Stimulated activated memory B cell treated with anti-CD40 and anti-IgM and Interleukin-4, amounts not matched to agents 10 μg/mL and 1 μg/mL and 100 μg/mL, for 72 hours (primary cell): ENCODE data around the gene SMCO2.
A peak's percentile ranks its signal among the peaks of the same experiment; 100 is the strongest.

ENCODE experiments used
- ATAC-seq: fragments of 150-1000 bp; cut with Tn5 transposase; 2 replicates; pipeline ENCODE4 v1.10.0; 2021
- H3K27ac Mint-ChIP-seq: one replicate; pipeline ENCODE4 v1.8.0; 2022; ENCODE audit warnings: mild to moderate bottlenecking, mixed read lengths
- H3K27me3 Mint-ChIP-seq: one replicate; pipeline ENCODE4 v1.8.0; 2022; ENCODE audit warnings: mixed read lengths
- H3K36me3 Mint-ChIP-seq: one replicate; pipeline ENCODE4 v1.8.0; 2022; ENCODE audit warnings: mixed read lengths
- H3K4me1 Mint-ChIP-seq: one replicate; pipeline ENCODE4 v1.8.0; 2022; ENCODE audit warnings: mixed read lengths
- H3K4me3 Mint-ChIP-seq: one replicate; pipeline ENCODE4 v1.8.0; 2022; ENCODE audit warnings: mild to moderate bottlenecking, moderate library complexity, mixed read lengths
- H3K9me3 Mint-ChIP-seq: one replicate; pipeline ENCODE4 v1.8.0; 2022; ENCODE audit warnings: mixed read lengths

SMCO2 gene

GRCh38 chr12:27523305-27523641, 76.7 kb downstream of the SMCO2 start:
- peak overlapping the region; percentile 88 for H3K27ac Mint-ChIP-seq
- ATAC-seq = peak; percentile 24
- H3K36me3 Mint-ChIP-seq = no peaks in the 10 kb centered on the region
- H3K4me1 Mint-ChIP-seq = peaks cover 21% of the 10 kb centered on the region
- H3K27me3 Mint-ChIP-seq = peaks cover 28% of the 10 kb centered on the region
- peak overlapping the region; percentile 89 for H3K4me3 Mint-ChIP-seq
- no peaks in the 10 kb centered on the region for H3K9me3 Mint-ChIP-seq

- Mint-ChIP-seq H3K27me3 (peaks cover 26% of the 10 kb centered on the region), H3K9me3 (no peaks in the 10 kb centered on the region), H3K27ac (peak within 1 kb of the TSS; percentile 88), H3K4me3 (peak within 1 kb of the TSS; percentile 89), H3K36me3 (no peaks in the 10 kb centered on the region), H3K4me1 (peaks cover 21% of the 10 kb centered on the region)
- ATAC-seq = peak; percentile 96
Observed at GRCh38 chr12:27523642-27524493, 77.3 kb downstream of the SMCO2 start, which contains the start of gene PPFIBP1. Gene PPFIBP1, plus strand, starts transcription at chr12:27524206. Its CDS starts 109,191 bp downstream, at chr12:27633397.

DNA sequence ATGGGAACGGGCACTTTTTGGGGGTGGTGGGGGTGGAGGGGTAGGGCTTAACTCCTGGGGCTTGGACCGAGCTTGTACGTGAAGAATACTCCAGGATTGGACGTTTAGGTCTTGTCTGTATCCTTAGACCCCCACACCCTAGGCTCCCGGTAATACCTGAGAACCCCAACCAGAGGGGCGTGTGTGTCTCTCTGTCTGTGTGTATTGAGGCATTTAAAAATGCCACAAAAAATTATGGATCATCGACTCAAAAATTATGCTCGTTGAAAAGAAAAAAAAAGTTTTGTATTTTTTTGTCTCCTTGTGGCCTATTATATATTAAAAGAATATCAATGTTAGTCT, 77.9 kb downstream of the SMCO2 start:
- peak overlapping the region; percentile 88 for H3K27ac Mint-ChIP-seq

GRCh38 chr12:27524839-27525753, 78.6 kb downstream of the SMCO2 start:
- H3K36me3 Mint-ChIP-seq = no peaks in the 10 kb centered on the region
- H3K9me3 Mint-ChIP-seq = no peaks in the 10 kb centered on the region
- peaks cover 21% of the 10 kb centered on the region for H3K4me1 Mint-ChIP-seq
- peak overlapping the region; percentile 89 for H3K4me3 Mint-ChIP-seq
- no peak overlapping the region for H3K27ac Mint-ChIP-seq
- no peak for ATAC-seq
- peaks cover 15% of the 10 kb centered on the region for H3K27me3 Mint-ChIP-seq

More for the DNA sequence above, 77.9 kb downstream of the SMCO2 start:
- Mint-ChIP-seq H3K4me3 (peak overlapping the region; percentile 89), H3K9me3 (no peaks in the 10 kb centered on the region), H3K4me1 (peaks cover 21% of the 10 kb centered on the region), H3K36me3 (no peaks in the 10 kb centered on the region), H3K27me3 (peaks cover 21% of the 10 kb centered on the region)
- ATAC-seq = no peak

DNA sequence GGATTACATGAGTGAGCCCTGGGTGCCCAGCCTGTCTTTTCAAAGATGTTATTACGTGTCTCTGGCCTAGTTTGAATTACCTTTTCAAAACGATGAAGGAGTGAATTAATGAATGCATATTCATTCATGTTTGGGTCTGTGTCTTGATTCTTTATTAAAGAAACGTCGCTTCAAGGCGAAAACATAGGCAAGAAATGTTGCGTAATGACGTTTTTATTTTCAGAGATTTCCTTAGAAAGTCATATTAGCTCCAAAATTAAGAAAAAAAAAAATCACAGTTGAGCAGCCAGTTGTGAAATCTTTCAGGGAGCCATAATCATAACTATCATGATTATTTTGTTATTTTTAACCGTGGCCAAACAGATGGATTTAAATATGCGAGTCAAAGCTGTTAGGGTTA, 81.0 kb downstream of the SMCO2 start:
- Mint-ChIP-seq H3K36me3 (no peaks in the 10 kb centered on the region), H3K27ac (no peak overlapping the region), H3K9me3 (no peaks in the 10 kb centered on the region), H3K4me1 (peaks cover 21% of the 10 kb centered on the region), H3K4me3 (no peak overlapping the region), H3K27me3 (no peaks in the 10 kb centered on the region)
- no peak for ATAC-seq

- H3K27me3 Mint-ChIP-seq = no peaks in the 10 kb centered on the region
- no peak for ATAC-seq
- H3K4me3 Mint-ChIP-seq = no peak overlapping the region
- no peaks in the 10 kb centered on the region for H3K36me3 Mint-ChIP-seq
- H3K4me1 Mint-ChIP-seq = peaks cover 21% of the 10 kb centered on the region
- H3K9me3 Mint-ChIP-seq = no peaks in the 10 kb centered on the region
- H3K27ac Mint-ChIP-seq = no peak overlapping the region
Observed at GRCh38 chr12:27528788-27529187, 82.3 kb downstream of the SMCO2 start.

DNA sequence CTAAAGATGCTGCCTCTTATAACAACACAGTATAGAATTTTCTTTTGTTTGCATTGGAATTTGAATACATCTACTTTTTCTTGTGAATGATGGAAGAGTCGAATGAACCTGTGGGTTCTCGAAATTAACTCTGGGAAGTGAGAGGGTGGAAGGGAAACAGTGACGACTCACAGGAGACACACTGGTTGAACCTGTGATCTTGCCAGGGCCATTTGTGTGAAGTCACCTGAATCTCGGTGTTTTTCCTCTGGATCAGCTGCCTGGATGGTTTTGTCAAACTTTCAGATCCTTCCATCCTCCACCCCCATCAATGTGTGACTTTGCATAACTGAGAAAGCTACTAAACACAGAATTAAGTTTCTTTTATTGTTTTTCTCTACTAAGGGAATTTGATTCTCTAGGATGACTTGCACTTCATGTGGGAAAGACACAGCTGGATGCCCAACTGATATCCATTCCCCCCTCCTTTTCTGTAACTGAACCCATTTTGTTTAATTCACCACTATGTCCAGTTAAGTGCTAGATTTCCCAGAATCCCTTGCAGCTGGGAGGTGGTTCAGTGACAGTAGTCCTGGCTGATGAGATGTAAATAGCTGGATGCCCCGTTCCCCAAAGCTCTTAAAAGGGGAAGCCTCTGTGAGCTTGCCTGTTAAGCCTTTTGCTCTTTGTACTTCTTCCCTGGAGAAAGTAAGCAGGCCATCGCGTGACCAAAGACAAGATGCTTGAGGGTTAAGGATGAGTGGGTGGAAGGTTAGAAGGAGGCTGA, 83.8 kb downstream of the SMCO2 start:
- Mint-ChIP-seq H3K27me3 (no peaks in the 10 kb centered on the region), H3K4me3 (no peak overlapping the region), H3K4me1 (peaks cover 26% of the 10 kb centered on the region), H3K27ac (no peak overlapping the region), H3K9me3 (no peaks in the 10 kb centered on the region), H3K36me3 (no peaks in the 10 kb centered on the region)
- ATAC-seq = no peak

DNA sequence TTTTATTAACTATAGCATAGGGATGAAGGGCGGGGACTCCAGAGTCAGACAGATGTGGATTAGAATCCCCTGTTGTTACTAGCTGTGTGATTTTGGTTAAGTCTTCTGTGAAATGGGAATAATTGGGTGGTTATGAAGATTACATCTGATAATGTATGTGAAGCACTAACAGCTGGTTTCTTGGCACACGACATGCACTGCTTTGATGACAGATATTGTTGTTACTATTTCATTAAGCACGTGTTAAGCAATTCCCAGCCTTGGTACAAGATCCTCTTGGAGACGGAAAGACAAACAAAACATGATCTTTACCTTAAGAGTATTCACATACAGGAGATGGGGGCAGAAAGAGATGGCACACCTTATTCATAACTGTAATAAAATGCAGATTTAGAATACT, 85.4 kb downstream of the SMCO2 start:
- Mint-ChIP-seq H3K27ac (no peak overlapping the region), H3K4me1 (peaks cover 30% of the 10 kb centered on the region), H3K36me3 (no peaks in the 10 kb centered on the region), H3K9me3 (peaks cover 2% of the 10 kb centered on the region), H3K27me3 (no peaks in the 10 kb centered on the region), H3K4me3 (no peak overlapping the region)
- no peak for ATAC-seq

GRCh38 chr12:27534060-27534764, 87.7 kb downstream of the SMCO2 start:
- peaks cover 46% of the 10 kb centered on the region for H3K4me1 Mint-ChIP-seq
- ATAC-seq = peak; percentile 68
- no peaks in the 10 kb centered on the region for H3K36me3 Mint-ChIP-seq
- no peaks in the 10 kb centered on the region for H3K27me3 Mint-ChIP-seq
- peak overlapping the region; percentile 44 for H3K27ac Mint-ChIP-seq
- H3K4me3 Mint-ChIP-seq = peak overlapping the region; percentile 15
- H3K9me3 Mint-ChIP-seq = peaks cover 3% of the 10 kb centered on the region

DNA sequence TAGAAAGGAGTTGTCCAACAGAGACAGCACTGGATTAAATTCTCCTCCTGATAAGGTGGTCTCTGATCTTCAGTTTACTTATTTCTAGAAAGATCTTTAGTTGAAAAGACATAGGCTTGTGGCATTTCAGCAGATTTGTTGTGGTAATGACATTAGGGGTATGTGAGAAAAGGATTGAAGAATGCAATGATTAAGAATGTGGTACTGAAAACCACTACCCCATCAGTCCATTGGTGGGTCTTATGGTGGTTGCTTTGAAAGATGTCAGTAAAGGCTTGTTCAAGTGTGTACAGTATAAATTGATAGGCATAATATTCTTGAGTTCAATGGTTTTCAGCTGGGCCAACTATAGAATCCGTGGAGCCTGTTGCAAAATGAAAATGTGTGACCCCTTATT, 88.2 kb downstream of the SMCO2 start:
- no peaks in the 10 kb centered on the region for H3K36me3 Mint-ChIP-seq
- peaks cover 46% of the 10 kb centered on the region for H3K4me1 Mint-ChIP-seq
- ATAC-seq = no peak
- H3K4me3 Mint-ChIP-seq = no peak overlapping the region
- peaks cover 3% of the 10 kb centered on the region for H3K9me3 Mint-ChIP-seq
- peak overlapping the region; percentile 44 for H3K27ac Mint-ChIP-seq
- no peaks in the 10 kb centered on the region for H3K27me3 Mint-ChIP-seq

GRCh38 chr12:27535318-27535717, 88.8 kb downstream of the SMCO2 start:
- Mint-ChIP-seq H3K4me1 (peaks cover 46% of the 10 kb centered on the region), H3K27me3 (no peaks in the 10 kb centered on the region), H3K36me3 (no peaks in the 10 kb centered on the region), H3K9me3 (peaks cover 3% of the 10 kb centered on the region), H3K4me3 (no peak overlapping the region), H3K27ac (no peak overlapping the region)
- ATAC-seq = no peak

- ATAC-seq = no peak
- Mint-ChIP-seq H3K27me3 (peaks cover 12% of the 10 kb centered on the region), H3K27ac (no peak overlapping the region), H3K9me3 (peaks cover 3% of the 10 kb centered on the region), H3K4me3 (no peak overlapping the region), H3K36me3 (no peaks in the 10 kb centered on the region), H3K4me1 (peaks cover 46% of the 10 kb centered on the region)
Observed at GRCh38 chr12:27537855-27538675, 91.5 kb downstream of the SMCO2 start.

DNA sequence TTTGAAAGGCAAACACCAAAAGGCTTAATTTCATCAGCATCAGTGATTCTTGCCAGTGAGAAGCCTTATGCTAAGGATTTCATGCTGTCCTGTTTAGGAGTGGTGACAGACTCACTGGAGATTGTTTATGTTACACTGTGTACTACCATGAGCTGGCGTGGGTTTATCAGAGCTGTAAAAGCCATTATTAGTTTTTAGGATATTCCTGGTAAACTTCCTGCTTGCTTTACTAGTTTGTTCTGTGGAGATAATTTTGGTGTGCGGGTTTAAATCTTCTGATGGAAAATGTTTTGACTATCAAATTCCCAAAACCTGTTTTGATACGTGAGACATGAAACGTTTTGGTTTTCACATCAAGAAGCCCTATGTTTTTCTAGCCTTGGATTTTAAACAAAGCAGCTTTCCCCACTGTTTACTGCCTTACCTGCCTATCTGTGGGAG, 92.7 kb downstream of the SMCO2 start:
- H3K4me3 Mint-ChIP-seq = no peak overlapping the region
- ATAC-seq = no peak
- H3K27me3 Mint-ChIP-seq = peaks cover 12% of the 10 kb centered on the region
- H3K9me3 Mint-ChIP-seq = peaks cover 3% of the 10 kb centered on the region
- H3K27ac Mint-ChIP-seq = no peak overlapping the region
- peaks cover 37% of the 10 kb centered on the region for H3K4me1 Mint-ChIP-seq
- no peaks in the 10 kb centered on the region for H3K36me3 Mint-ChIP-seq
